ENCODE measurements around the gene SAMHD1. TPM values are rescaled to one million over a fixed set of nuclear protein-coding genes. Genes with fewer than 3 reads are reported as not detected.

Gene SAMHD1
- 14.3 and 21.5 TPM in 2 replicates for total RNA-seq

GRCh38 chr20:36951198-36951978 lies at the start of gene SAMHD1:
TSS of gene SAMHD1 (minus strand) at chr20:36951708. CDS start at chr20:36951643, 65 bp downstream.

DNA sequence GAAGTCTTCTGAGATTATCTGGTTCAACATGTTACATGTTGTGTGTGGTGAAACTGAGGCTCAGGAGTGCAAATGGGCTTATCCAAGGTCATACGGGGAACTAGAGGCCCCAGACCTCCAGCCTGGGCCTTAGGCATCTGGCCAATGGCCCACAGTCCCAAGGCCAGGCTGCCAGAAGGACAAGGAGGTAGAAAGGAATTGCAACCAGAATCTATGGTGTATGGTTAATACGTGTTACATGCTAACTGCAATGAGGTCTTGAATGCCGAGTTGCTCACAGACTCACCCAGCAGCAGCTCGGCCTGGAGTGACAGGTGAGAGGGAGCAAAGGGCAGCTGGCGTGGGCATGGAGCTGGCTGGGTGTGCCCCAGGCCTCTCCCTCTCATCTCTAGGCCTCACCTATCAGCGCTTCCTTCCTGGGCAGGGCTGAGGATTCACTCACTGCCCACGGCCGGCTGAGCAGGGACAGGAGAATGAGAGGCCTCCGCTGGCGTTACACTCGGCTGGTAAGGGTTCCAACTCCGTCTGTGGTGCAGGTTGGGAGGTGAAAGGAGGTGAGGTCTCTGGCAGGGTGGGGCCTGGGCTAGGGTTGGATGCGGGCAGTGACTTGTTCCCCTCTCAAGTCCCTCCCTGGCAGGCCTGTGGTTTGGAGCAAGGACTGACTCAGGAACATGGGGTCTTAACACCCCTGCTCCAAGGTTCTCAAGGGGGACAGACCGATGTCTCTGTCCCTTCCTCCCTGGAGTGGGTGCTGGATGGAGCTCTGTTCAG lies 75.6 kb downstream of the SAMHD1 start, which contains the start of gene TLDC2:
TLDC2 (plus strand) TSS at position 437 of the 771 bp plus-strand sequence; CDS start at position 474, 37 bp downstream.

Other genes starting within 250 kb of the SAMHD1 start
- gene NDRG3, start 205.6 kb downstream of the SAMHD1 start, total RNA-seq = 15.8 and 20.3 TPM in 2 replicates
- 4.1 and 25.7 TPM in 2 replicates for gene DSN1, start 177.9 kb downstream of the SAMHD1 start, total RNA-seq
- 0.49 and 0.76 TPM in 2 replicates for gene TLDC2, start 75.6 kb downstream of the SAMHD1 start, total RNA-seq
- gene RBL1, start 144.3 kb upstream of the SAMHD1 start, total RNA-seq = 1.3 and 9.3 TPM in 2 replicates
- gene RPN2, start 227.6 kb upstream of the SAMHD1 start, total RNA-seq = 173 and 253 TPM in 2 replicates
- gene MROH8, start 227.8 kb upstream of the SAMHD1 start, total RNA-seq = 0.33 and 1.0 TPM in 2 replicates

Measured in mesangial cell (primary cell).